Activated T-helper 17 cell treated with anti-CD3 and anti-CD28 coated beads, Interleukin-2, amount 50 U/mL, for 72 hours (primary cell): ENCODE data around the gene HOXB1. TPM values are rescaled to one million over a fixed set of nuclear protein-coding genes. Genes with fewer than 3 reads are reported as not detected.

Experiments used
- ATAC-seq: fragments of 150-1000 bp; cut with Tn5 transposase; replicated peaks from 2 replicates; pipeline ENCODE4 v1.10.0; 2021; ENCODE audit warnings: mild to moderate bottlenecking, moderate library complexity
- H3K27ac Mint-ChIP-seq: one replicate; pipeline ENCODE4 v1.8.0; 2022; ENCODE audit warnings: mixed read lengths
- H3K27me3 Mint-ChIP-seq: one replicate; pipeline ENCODE4 v1.8.0; 2022; ENCODE audit warnings: mixed read lengths
- H3K36me3 Mint-ChIP-seq: one replicate; pipeline ENCODE4 v1.8.0; 2022; ENCODE audit warnings: low read depth, mild to moderate bottlenecking, mixed read lengths
- H3K4me1 Mint-ChIP-seq: one replicate; pipeline ENCODE4 v1.8.0; 2022; ENCODE audit warnings: mixed read lengths
- H3K4me3 Mint-ChIP-seq: one replicate; pipeline ENCODE4 v1.8.0; 2022; ENCODE audit warnings: mild to moderate bottlenecking, mixed read lengths
- H3K9me3 Mint-ChIP-seq: one replicate; pipeline ENCODE4 v1.8.0; 2022; ENCODE audit warnings: mixed read lengths
- total RNA-seq, 2 donors: library from RNA; stranded (reverse); gene quantifications; one replicate each; pipeline ENCODE4 v1.2.3, GENCODE V29; 2022

The HOXB1 gene
- total RNA-seq, 2 donors from 2014 or later = not detected

DNA sequence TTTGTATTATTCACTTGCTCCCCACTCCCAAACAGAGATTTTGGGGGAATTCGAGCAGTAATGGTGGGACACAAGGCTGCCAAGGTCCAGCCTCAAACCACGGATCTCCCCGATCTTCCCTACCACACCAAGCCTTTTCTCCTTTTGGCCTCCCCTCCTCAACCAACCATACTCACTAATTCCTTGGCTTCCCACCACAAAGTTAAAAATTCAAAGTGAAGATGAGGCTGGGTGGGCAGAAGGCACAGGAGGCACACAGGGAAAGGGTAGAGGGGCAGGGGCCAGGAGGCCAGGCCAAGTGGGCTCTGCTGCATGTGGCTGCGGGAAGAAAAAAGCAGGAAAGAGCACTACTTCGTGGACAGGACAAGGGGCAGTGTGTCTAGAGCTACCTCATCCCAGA, 32.1 kb upstream of the HOXB1 start:
- no peak overlapping the region for H3K27ac Mint-ChIP-seq
- no peak overlapping the region for H3K4me3 Mint-ChIP-seq
- H3K36me3 Mint-ChIP-seq = no peaks in the 10 kb centered on the region
- no peak for ATAC-seq
- H3K4me1 Mint-ChIP-seq = no peaks in the 10 kb centered on the region
- H3K27me3 Mint-ChIP-seq = peaks cover 4% of the 10 kb centered on the region
- no peaks in the 10 kb centered on the region for H3K9me3 Mint-ChIP-seq

DNA sequence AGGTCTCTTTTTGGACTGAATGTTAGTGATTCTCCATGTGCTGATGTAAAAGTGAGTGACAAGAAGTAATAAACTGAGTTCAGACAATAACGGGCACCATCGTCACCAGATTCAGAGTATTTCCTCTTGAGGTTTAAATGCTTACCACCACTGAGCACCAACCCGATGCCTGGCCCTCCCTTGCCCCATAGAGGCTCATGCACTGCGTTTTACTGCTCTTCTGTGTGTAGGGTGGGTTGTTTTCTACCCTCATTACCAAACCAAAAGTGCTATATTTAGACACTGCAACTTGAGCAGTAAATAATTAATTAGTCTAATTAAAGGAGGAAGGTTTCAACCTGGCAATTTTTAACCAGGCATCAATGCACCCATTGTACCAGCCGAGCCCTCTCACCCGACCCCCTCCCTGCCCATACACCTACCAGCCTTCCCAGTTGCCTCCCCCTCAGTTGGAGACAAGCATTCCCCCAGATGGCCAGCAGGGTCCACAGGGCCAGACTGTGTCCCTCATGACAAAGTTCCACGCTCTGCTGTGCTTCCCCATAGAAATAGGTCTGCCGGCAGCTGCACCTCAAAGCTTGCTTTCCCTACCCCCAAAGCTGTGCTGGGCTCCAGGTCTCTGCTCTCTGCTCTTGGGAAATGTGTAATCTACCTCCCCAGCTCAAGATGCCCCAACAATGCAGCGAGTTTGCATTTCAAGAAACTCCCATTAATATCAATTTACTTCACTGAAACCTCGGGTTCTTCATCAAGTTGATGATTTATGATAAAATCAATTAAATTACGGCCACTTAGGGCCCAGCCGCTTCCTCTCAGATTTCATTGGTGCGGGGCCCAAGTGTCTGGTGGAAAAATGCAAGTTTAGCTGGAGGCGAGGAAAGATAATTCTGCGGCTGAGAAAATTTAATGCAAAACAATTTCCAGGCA, 31.3 kb upstream of the HOXB1 start:
- ATAC-seq = no peak
- no peaks in the 10 kb centered on the region for H3K36me3 Mint-ChIP-seq
- no peaks in the 10 kb centered on the region for H3K9me3 Mint-ChIP-seq
- no peak overlapping the region for H3K27ac Mint-ChIP-seq
- H3K27me3 Mint-ChIP-seq = peaks cover 4% of the 10 kb centered on the region
- H3K4me1 Mint-ChIP-seq = no peaks in the 10 kb centered on the region
- no peak overlapping the region for H3K4me3 Mint-ChIP-seq

DNA sequence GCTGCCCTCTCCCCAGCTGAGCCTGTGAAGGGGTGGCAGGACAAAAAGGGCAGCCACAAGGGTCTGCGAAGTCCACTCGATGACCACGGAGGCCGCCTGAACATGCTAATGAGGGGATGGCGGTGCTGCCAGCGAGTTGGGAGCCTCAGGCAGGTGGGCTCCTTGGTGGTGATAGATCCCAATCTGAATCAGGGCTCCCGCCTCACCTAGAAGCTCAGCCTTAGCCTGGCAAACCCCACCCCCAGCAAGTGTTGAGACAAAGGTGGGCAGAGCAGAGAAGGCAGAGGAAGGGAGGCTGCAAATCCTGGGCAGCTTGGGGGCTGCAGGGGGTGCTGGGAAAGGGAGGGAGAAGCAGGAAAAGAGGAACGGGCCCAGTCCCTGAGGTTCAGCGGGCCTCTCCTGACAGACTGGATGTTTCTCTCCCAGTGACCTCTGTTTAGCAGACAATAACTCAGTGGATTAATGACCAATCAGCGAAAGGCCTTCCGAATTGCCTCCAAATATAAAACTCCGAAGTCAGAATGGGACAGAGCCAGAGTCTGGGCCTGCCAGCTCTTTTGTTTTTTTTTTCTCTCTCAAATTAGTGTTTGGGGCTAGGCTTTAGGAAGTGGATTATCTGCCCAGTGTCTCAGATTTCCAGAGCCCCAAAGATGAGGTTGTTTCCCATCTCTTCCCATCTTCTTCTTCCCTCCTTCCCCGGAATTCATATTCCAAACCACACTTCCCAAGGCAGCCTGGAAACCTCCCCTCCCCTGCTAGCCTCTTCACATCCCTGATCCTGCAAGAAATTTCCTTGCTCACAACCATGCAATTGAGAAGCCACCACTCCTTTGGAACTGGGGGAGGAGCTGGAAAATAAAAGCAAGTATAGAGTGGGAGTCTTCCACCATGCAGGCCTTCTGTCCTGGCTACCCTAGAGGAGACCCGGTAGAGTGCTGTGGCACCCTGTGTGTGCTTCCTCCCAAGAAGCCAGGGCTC, 29.3 kb upstream of the HOXB1 start:
- Mint-ChIP-seq H3K9me3 (no peaks in the 10 kb centered on the region), H3K4me1 (peaks cover 4% of the 10 kb centered on the region), H3K4me3 (no peak overlapping the region), H3K27me3 (peaks cover 13% of the 10 kb centered on the region), H3K36me3 (no peaks in the 10 kb centered on the region), H3K27ac (no peak overlapping the region)
- ATAC-seq = no peak

DNA sequence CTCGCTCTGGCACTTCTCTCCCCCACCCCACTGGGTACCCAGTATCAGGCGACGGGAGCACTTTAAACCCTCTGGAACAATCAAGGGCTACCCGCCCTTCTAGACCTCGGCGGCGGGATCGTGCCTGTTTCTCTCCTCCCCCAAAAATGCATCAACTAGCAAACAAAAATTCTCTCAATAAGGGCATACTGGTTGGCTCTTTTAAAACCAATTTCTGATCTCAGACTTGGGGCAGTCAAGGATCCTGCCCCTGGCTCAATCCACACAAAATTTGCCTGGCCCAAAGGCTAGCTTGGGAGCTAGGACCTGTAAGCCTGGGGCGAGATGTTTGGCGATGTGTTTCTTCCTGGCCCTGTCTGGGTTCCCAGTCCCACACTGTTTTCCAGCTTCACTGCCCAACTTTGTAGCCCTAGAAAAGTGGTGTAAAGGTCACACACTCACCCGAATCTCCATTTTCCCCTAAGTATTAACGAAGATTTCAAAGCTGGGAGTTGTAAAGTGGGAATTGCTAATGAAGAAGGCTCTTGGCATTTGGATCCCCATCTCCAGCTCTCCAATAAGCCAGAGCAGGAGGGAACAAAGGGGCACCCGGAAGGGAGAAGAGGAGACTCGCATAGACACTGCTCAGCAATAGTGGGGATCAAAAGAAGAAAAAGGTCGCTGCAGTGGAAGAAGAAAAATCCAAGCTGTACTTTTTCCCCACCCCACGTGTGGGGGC, 28.5 kb upstream of the HOXB1 start:
- ATAC-seq = no peak
- Mint-ChIP-seq H3K4me1 (peaks cover 5% of the 10 kb centered on the region), H3K27me3 (peaks cover 13% of the 10 kb centered on the region), H3K9me3 (no peaks in the 10 kb centered on the region), H3K36me3 (no peaks in the 10 kb centered on the region), H3K27ac (no peak overlapping the region), H3K4me3 (no peak overlapping the region)

DNA sequence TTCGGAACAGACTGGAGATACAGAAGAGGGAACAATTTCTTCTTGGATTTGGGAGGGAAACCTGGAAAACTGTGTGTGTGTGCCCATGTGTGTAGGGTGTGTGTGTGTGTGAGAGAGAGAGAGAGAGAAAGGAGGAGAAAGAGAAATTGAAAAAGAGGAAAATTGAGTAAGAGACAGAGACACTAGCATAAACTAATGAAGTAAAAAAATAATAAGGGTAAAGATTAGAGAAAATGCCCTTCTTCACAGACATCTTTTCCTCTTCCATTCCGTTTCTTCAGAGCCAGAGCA, 28.0 kb upstream of the HOXB1 start:
- H3K27me3 Mint-ChIP-seq = peaks cover 13% of the 10 kb centered on the region
- no peak overlapping the region for H3K4me3 Mint-ChIP-seq
- no peaks in the 10 kb centered on the region for H3K36me3 Mint-ChIP-seq
- no peak for ATAC-seq
- no peaks in the 10 kb centered on the region for H3K9me3 Mint-ChIP-seq
- H3K4me1 Mint-ChIP-seq = peaks cover 5% of the 10 kb centered on the region
- H3K27ac Mint-ChIP-seq = no peak overlapping the region

DNA sequence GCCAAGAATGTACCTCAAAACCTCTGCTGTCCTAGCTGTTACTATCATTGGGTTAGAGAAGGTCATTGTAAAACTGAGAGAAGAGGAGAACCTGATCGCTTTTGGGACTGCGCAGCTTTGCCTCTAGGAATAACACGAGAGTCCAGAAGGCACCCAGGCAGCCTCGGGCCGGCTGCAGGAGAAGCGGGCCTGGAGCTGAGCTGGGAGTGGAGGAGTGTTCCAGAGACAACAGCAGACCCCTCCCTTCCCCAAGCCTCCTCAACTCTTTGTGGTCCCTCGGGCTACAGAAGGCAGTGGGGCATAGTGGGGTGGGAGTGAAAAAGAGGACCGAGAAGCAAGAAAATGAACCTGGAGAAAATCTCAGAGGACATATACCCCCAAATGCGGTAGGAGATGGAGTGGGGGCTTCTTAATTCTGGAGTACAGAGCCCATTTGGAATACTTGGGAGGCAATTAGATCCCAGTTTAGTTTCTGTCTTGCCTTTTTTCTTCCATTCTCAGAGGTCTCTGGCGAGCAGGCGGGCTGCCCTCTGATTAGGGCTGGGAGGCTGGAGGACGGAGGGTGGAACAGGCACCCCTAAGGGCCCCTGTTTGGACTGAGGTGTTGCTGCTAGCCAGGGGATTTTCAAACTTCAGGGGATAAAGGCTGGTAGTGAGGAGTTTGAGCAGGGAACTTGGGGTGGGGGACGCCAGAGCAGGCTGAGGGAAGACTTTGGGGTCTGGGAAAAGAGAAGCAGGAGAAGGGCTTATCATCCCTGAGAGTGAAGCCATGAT, 27.4 kb upstream of the HOXB1 start:
- no peaks in the 10 kb centered on the region for H3K36me3 Mint-ChIP-seq
- H3K27ac Mint-ChIP-seq = no peak overlapping the region
- H3K27me3 Mint-ChIP-seq = peaks cover 13% of the 10 kb centered on the region
- no peak overlapping the region for H3K4me3 Mint-ChIP-seq
- ATAC-seq = no peak
- H3K4me1 Mint-ChIP-seq = peaks cover 5% of the 10 kb centered on the region
- no peaks in the 10 kb centered on the region for H3K9me3 Mint-ChIP-seq

DNA sequence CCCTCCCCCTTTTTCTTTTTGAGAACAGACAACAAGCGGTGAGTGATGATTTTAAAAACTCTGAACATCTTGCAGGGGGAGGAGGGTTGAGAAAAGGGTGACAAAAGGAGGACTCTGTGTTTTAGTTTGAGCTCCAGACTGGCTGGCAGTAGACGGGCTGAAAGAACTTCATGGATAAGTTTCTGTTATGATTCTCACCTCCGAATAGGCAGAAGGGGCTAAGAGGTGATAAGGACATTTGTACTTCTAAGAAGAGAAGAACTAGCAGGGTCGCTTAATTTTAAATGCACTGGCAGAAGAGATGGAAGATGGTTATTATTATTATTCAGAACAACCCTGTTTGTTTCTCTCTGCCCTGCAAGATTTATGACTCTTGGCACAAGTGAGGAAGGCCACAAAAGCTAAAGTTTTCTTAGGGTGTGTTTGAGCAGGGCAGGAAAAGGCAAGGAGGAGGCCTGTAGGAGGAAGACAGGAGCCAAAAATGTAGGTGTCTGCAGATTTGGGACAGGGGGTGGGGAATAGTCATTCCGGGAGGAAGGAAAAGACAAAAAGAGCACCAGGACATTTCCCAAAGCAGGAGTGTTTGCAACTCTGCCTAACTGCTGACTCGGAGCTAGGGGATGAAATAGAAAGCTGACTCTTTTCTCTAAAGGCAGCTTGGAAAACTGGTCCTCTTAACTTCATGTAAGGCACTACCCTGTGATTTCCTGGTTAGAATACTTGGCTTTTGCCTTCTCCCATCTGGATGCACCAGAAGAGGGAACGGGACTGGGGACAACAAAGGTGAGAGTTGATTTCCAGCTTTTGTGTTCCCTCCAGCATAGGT, 26.0 kb upstream of the HOXB1 start:
- Mint-ChIP-seq H3K4me1 (peaks cover 5% of the 10 kb centered on the region), H3K9me3 (no peaks in the 10 kb centered on the region), H3K4me3 (no peak overlapping the region), H3K27ac (no peak overlapping the region), H3K36me3 (no peaks in the 10 kb centered on the region), H3K27me3 (peaks cover 13% of the 10 kb centered on the region)
- ATAC-seq = no peak

DNA sequence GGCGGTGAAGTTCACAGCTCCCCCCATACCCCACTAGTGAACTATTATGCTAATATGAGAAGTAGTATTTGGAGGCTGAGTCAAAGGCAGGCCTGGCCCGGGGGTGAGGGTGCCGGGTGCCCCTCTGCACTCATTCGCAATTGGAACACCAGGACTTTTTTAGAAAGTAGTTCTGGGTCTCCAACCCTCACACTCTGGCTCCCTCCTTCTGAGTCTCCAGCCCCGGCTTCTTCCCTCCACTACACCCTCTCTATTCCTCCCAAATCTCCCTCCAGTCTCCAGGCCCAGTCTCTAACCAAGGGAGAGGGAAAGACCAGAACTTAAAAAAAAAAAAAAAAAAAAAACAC, 25.4 kb upstream of the HOXB1 start:
- ATAC-seq = no peak
- Mint-ChIP-seq H3K27me3 (peaks cover 13% of the 10 kb centered on the region), H3K27ac (no peak overlapping the region), H3K4me1 (peaks cover 5% of the 10 kb centered on the region), H3K9me3 (no peaks in the 10 kb centered on the region), H3K4me3 (peak overlapping the region; percentile 75), H3K36me3 (no peaks in the 10 kb centered on the region)

DNA sequence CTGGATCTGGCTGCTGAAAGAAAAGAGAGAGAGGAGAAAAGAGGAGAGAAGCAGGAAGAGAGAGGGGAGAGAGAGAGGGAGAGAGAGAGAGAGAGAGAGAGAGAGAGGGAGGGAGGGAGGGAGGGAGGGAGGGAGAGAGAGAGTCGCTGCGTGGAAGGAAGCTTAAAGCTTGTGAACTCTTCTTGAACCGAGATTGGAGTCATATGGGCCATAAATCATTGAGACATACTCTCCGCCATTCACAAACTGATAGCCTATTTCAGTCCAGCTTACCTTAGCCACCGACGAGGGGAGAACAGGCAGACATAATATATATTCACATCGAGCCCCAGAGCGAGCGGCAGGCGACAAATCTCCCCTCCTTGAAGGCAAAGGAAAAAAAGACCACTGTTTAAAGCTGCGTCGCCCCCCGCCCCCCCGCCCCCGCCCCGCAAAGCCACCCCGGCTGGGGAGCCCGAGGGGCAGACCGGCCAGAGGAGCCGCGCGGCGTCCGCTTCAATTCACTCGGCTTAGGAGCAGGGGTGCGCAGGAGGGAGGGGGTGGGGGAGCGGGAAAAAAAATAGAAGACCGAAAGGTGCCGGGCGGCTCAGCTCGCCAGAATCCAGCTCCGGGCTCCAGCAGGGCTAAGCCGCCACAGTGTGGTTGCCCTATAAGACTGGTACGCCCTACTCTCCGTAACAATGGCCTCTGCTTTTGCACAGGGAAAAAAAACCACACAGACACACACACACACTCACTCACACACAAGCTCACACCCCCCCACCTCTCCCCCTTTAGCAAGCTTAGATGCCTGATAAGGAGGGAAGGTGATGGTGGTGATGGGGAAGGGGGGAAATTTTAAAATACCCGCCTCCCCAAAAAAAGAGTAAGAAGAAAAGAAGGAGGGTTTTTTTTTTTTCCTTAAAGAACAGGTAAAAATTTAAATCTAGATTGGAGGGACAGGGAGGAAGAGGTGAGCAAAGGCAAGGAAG, 24.7 kb upstream of the HOXB1 start:
- peak; percentile 51 for ATAC-seq
- Mint-ChIP-seq H3K4me1 (peaks cover 5% of the 10 kb centered on the region), H3K27me3 (peaks cover 13% of the 10 kb centered on the region), H3K27ac (peak overlapping the region; percentile 63), H3K4me3 (peak overlapping the region; percentile 75), H3K36me3 (no peaks in the 10 kb centered on the region), H3K9me3 (no peaks in the 10 kb centered on the region)

DNA sequence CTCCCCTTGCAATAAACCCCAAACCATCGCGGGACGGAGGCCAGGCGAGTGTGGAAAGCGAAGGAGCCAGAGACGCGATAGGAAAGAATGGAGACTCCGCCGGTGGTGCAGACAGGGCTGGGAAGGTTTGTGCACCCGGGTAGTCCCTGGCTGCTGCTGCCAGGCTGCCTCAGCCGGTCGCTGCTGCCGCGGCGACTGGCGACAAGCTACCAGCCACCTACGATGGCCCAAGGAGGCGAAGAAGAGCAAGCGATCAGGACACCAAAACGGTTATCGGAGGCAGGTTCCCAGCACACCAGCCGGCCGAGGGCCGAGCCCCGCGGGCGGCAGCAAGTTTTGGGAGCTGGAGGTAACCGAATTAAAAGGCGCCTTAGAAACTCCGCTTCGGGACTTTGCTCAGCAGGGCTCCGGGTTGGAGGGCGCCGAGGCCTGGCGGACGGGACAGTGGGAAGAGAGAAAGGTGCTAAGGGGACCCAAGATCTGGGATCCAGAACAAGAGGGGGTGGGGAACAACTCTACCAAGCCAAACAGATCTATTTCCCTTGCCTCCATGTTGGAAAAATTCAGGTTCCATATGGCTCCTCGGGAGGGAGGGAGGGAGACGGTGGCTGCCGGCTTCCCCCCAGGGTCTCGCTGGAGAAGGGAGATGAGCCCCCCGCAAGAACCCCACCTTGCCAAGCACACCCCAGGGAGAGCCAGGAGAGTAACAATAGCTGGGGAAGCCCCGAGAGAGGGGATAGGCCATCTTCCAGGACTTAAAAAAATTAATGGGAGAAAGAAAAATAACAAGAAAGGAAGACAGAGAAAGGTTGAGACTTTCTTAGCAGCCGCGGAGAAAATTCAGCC, 23.8 kb upstream of the HOXB1 start:
- no peak for ATAC-seq
- Mint-ChIP-seq H3K27ac (peak overlapping the region; percentile 63), H3K9me3 (no peaks in the 10 kb centered on the region), H3K36me3 (no peaks in the 10 kb centered on the region), H3K4me3 (peak overlapping the region; percentile 75), H3K4me1 (peaks cover 5% of the 10 kb centered on the region), H3K27me3 (peaks cover 13% of the 10 kb centered on the region)

DNA sequence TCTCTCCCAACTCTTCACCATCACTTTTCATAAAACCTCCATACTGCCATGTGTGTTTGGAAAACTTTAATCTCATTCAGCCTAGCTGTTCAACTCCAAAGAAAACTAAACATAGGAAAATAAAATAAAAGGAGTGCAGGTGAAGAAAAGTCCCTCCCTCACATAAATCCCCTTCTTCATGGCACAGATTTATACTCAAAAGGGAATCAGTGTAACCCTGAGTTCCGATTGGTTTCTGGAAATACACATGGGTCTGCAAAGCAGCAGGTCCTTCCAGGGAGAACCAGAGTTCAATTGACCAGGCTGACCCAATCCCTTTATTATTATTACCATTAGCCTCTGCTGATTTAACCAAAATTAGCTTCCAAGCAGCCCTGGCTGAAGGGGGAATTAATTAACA, 23.0 kb upstream of the HOXB1 start:
- peaks cover 5% of the 10 kb centered on the region for H3K4me1 Mint-ChIP-seq
- H3K27ac Mint-ChIP-seq = no peak overlapping the region
- ATAC-seq = no peak
- H3K4me3 Mint-ChIP-seq = no peak overlapping the region
- peaks cover 13% of the 10 kb centered on the region for H3K27me3 Mint-ChIP-seq
- H3K36me3 Mint-ChIP-seq = no peaks in the 10 kb centered on the region
- no peaks in the 10 kb centered on the region for H3K9me3 Mint-ChIP-seq

DNA sequence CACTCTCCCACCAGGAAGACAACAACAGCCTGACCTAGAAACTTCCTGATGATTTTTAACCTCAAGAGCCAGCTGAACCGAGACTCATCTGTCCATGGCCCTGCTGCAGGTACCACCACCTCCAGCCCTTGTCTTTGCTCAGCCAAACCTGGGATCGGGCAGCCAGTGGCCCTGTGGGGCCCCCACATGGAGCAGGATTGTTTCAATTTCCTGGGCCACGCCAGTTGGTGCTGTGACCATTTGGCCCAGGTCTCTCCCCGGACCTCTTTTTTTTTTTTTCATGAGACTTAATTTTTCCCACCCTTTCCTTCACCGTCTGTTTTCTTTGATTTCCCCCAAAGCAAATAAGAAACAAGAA, 22.4 kb upstream of the HOXB1 start:
- Mint-ChIP-seq H3K9me3 (no peaks in the 10 kb centered on the region), H3K4me1 (peaks cover 5% of the 10 kb centered on the region), H3K36me3 (no peaks in the 10 kb centered on the region), H3K4me3 (no peak overlapping the region), H3K27me3 (peaks cover 9% of the 10 kb centered on the region), H3K27ac (no peak overlapping the region)
- no peak for ATAC-seq
